HG03103 (cell line): ENCODE data around the gene COX19.
"Not testable (repeated sequence)": the region's sequence is repeated elsewhere in the genome, so short reads cannot be mapped to it uniquely, and the experiment has no call there.

Experiments used
- ATAC-seq: cut with Tn5 transposase; IDR thresholded peaks from one replicate; pipeline ENCODE4 v1.9.1; 2021; ENCODE audit warnings: low read depth; ENCODE audit not compliant: unreplicated experiment

COX19 gene

GRCh38 chr7:931871-932650 is 43.3 kb downstream of the COX19 start:
- no peak for ATAC-seq

DNA sequence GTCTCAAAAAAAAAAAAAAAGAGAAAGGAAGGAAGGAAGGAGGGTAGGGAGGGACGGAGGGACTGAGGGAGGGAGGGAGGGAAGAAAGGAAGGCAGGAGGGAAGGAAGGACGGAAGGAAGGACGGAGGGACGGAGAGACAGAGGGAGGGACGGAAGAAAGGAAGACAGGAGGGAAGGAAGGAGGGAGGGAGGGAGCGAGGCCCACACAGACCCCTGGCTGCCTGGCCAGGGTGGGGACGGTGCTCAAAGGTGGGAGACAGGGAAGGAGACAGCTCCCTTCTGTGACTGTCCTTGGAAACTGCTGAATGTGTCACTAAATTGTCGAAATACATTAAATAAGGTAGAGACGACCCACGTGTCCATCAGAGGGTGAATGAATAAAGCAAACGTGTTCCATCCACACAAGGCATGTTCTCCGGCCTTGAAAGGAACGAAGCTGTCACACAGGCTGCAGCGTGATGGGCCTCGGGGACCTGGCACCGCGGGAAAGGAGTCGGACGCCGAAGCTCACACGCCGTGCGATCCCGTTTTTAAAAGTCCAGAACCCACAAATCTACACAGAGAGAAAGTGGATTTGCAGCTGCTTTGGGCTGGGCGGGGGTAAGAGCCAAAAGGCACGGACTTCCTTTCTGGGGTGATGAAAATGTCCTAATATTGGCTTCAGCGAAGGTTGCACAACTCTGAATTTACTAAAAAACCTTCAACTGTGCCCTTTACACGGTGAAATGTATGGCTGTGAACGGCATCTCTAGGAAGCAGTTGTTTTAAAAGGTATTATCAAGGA is 44.2 kb downstream of the COX19 start:
- no peak for ATAC-seq

- ATAC-seq = no peak
Observed at GRCh38 chr7:929311-929711, 46.0 kb downstream of the COX19 start.

DNA sequence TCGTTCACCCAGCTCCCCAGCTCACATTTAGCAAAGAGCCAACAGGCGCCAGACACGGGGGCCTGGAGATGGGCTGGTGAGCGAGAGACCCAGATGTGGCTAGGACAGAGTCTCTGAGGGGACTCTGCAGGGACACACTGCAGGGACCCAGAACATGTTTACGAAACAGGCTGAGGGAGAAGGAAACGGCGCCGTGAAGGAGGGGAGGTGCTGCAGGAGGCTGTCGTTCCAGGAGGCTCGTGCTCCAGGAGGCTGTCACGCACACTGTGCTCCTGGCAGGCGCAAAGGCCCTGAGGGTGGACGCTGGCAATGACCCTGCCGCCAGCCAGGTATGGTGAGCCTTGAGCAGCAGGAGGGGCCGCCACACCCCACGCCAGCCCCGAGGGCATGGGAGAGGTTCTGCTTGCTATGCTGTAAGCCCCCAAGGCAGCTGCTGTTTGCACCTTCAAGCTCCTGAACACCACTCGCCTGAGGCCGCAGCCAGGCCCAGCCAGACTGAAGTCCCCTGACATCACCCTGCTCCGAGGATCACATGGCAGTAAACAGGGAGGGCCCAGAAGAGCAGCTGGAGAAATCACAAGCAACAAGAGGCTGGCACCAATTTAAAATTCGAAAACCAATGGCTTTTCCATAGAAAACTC is 48.2 kb downstream of the COX19 start:
- ATAC-seq = no peak

- ATAC-seq = no peak
Observed at GRCh38 chr7:926061-927030, 49.0 kb downstream of the COX19 start.

DNA sequence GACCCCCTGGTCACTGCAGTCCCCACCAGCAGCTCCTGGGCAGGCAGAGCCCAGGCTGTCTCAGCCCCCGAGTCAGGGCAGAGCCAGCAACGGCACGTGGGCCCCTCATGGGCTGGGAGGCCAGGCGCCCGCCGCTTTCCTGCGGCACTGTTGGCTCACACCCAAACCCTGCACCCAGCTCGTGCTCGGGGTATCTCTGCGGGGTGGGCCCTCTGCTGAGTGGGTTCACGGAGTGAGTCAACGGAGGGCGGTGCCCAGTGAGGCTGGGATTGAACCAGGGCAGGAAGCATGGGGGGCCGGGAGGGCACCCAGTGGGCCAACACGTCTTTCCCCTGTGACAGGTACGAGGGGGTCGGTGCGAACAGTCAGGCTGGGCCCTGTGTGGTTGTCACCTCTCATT is 49.7 kb downstream of the COX19 start:
- no peak for ATAC-seq

DNA sequence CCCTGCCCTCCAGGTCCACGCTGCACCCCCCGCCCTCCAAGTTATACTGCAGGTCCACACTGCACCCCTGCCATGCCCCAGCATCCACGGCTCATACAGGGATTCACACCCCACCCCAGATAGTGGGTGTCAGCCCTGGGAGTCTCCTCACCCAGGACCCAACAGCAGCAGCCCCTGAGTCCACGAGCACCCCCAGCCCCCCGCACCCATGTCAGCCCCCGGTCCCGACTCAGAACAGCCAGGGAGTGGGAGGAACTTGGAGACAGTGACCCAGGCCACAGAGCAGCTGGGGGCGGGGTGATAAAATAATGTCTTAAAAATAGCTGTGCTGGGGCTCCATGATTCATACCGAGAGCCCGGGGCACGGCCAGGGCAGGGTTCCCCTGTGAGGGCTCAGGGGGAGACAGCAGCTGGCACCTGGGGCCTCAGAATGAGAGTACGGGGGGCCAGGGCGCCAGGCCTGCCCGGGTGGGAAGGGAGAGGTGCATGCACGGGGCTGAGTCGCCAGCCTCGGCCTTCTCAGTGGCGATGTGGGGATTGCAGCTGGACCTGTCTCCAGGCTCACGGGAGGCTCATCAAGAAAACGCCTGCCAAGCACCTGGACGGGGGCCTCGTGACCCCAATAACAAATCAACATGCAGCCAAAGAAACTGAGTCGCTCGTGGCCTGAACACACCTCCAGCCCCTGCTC is 50.7 kb downstream of the COX19 start:
- ATAC-seq = peak; percentile 39

- ATAC-seq = not testable (repeated sequence)
Observed at GRCh38 chr7:924042-924441, 51.3 kb downstream of the COX19 start.

DNA sequence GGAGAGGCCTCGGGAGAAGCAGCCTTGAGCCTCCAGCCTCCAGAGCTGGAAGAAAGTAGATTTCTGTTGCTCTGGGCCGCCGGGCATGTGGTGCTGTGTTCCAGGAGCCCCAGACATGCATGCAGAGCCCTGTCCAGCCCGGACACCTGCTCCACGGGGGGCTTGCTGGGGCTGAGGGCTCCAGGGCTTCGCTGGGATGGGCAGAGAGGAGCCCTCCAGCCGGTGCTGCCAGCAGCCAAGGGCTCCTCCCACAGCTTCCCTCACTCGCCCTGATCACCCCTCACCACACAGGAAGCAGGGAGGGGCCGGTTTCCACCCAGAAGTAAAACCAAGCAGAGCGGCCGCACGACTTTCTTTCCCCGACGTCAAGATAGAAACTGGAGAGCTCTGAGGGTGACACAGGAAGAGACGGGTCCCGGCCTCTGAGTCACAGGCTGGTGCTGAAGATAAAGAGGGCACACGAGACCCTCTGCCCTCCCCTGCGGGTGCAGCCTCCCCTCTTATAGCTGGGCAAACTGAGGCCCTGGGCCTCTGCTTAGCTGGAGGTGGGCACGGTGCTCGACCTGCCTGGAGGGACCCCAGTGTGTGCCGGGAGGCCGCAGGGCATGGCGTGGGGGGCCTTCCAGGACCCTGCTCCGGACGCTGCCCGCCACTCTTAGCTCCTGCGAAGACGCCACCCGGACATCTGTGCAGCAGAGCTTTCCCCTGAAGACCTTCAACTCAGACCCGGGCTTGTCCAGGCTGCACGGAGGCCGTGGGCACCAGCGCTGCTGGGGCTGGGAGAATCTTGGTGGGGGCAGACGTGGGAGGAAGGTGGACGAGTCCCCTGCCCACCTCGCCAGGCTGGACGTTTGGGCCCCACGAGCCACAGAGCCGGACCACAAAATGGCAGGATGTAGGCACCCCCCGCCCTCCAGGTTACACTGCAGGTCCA is 52.0 kb downstream of the COX19 start:
- ATAC-seq = peak; percentile 81

GRCh38 chr7:922334-923107 is 52.8 kb downstream of the COX19 start:
- no peak for ATAC-seq

GRCh38 chr7:921581-922333 is 53.6 kb downstream of the COX19 start:
- no peak for ATAC-seq

DNA sequence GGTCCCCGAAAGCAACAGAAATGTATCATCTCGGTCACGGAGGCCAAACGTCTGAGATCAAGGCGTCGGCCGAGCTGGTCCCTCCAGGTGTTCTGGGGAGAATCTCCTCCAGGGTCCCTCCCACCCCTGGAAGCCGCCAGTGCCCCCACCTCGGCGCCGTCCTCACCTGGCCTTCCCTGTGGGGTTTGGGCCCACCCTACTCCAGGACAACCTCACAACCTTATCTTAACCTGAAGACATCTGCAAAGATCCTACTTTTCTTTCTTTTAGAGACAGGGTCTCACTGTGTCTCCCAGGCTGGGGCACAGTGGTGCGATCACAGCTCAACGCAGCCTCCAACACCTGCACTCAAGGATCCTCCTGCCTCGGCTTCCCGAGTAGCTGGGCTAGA is 54.3 kb downstream of the COX19 start:
- no peak for ATAC-seq

DNA sequence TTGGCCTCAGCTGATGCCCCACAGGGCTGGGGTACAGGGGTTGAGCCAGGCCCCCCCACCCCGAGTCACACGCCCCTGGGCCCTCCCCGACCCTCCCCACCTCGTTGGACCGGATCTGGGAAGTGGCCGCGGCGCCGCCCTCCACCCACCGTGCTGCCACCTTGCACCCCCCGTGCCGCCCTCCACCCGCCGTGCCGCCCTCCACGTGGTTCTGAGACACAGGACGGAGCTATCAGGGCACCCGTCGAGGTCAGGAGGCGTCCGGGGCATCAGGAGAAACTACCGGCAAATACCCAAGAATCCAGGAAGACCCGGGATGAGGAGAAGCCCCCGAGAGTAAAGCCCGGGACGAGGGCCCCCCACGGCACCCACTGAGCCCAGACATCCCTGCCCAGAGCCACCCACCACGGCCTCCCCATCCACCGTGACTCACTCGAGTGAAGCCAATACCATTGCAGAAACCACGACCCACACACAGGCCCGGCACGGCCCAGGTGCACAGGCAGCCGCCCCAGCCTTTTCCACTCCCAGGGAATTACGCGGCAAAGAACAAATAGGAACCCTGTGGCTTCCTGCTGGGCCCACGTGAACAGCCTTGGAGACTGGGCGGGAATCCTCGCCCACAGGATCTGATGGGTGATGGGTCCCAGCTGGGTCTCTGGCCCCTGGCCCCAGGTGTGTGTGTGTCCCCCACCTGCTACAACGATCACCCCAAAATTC is 54.8 kb downstream of the COX19 start:
- no peak for ATAC-seq

- no peak for ATAC-seq
Observed at GRCh38 chr7:919924-920341, 55.4 kb downstream of the COX19 start.

GRCh38 chr7:919114-919442 is 56.3 kb downstream of the COX19 start:
- ATAC-seq = no peak

DNA sequence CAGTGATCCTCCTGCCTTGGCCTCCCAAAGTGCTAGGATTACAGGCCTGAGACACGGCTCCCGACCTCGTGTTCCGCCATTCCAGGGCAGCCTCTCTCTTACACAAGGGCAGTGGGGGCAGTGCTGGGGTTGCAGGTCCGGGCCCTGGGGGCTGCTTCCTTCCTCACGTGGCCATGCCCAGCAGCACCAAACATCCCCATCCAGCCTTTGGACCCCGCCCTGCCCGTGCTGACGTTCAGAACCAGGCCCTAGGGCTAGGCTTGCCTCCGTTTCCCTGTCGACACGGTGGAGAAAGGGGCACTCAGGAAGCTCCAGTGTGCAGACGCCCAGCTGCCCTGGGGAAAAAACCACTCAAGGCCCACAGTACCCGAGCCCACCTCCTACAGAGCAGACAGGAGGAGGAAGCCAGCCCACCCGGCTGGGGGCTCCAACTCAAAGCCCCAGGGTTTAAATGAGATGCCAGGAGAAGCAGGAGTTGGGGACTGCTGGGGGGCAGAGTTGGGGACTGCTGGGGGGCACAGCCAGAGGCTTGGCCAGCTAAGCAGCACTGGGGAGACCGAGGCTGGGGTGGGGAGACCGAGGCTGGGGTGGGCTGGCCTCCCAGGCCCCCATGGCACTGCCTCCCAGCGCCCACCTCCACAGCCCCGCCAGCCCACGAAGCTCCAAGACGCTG is 56.8 kb downstream of the COX19 start:
- ATAC-seq = no peak
